ENCODE measurements around the gene WNT3.

DNA sequence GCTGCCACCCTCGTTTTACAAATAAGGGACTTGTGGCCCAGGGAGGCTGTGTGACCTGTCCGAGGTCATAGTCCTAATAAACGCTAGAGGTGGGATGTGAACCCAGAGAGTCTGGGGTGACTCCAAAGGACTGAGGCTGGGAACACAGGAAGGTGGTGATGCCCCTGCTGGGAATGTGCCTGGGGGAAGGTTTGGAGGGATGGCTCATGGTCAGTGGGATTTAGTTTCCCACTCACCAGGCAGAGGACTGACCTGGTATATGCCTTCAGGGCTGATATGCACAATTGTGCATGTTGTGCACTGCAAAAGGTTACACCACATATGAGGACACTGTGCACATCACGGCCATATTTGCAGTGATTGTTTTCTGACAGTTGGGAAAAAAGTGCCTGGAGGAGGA, 19.0 kb upstream of the WNT3 start:
- TF ChIP-seq POLR2A (IDR thresholded peaks at IDR 0.05) (no peak), POLR2AphosphoS5 (IDR thresholded peaks at IDR 0.05; ENCODE audit: insufficient read depth in 1 of 2, low read depth in 1 of 2) (no peak)

Measured in vagina (tissue), 2 donors.